HepG2 (cell line): Measurements from ENCODE around the gene PPCDC. TPM values are rescaled to one million over a fixed set of nuclear protein-coding genes. Genes with fewer than 3 reads are reported as not detected.

ENCODE experiments used
- ATF7 ChIP-seq, 2 experiments: fragments of 450-650 bp in 1 of 2; sonication (generic) in 1 of 2; formaldehyde crosslinking in 1 of 2; IDR thresholded peaks; 2 replicates each; pipeline versions ENCODE4 v1.4.0 to v1.6.1; 2016 to 2020; ENCODE audit warnings: antibody characterized with exemption in 1 of 2, mild to moderate bottlenecking in 1 of 2, missing genetic modification reagents in 1 of 2
- CAMTA2 ChIP-seq: sonication (generic); formaldehyde crosslinking; IDR thresholded peaks from 2 replicates; pipeline ENCODE4 v1.4.0; 2020; ENCODE audit warnings: mild to moderate bottlenecking, missing genetic modification reagents, borderline replicate concordance
- ELF3 ChIP-seq: IDR thresholded peaks from 2 replicates; pipeline ENCODE4 v1.6.1; 2016; ENCODE audit warnings: missing genetic modification reagents, missing compliant biosample characterization
- FOXC1 ChIP-seq: sonication (generic); formaldehyde crosslinking; IDR thresholded peaks from 2 replicates; pipeline ENCODE4 v1.8.0; 2022; ENCODE audit warnings: mild to moderate bottlenecking, missing genetic modification reagents, borderline replicate concordance
- HDAC2 ChIP-seq: sonication (generic); formaldehyde crosslinking; IDR thresholded peaks from 2 replicates; pipeline ENCODE4 v1.4.0; 2020; ENCODE audit warnings: missing genetic modification reagents
- ISX ChIP-seq: sonication (generic); formaldehyde crosslinking; conservative IDR thresholded peaks from 2 replicates; pipeline ENCODE4 v1.5.0; 2020; ENCODE audit warnings: missing genetic modification reagents
- JUND ChIP-seq: sonication (generic); formaldehyde crosslinking; IDR thresholded peaks from 2 replicates; pipeline ENCODE4 v1.8.0; 2022; ENCODE audit warnings: mild to moderate bottlenecking, missing genetic modification reagents
- RBM39 ChIP-seq: fragments of 200-400 bp; formaldehyde crosslinking; IDR thresholded peaks from one replicate; pipeline ENCODE4 v1.6.1; 2018; ENCODE audit warnings: antibody characterized with exemption, mild to moderate bottlenecking, low read depth, low read length; ENCODE audit not compliant: poor library complexity, severe bottlenecking
- SMAD3 ChIP-seq: sonication (generic); formaldehyde crosslinking; IDR thresholded peaks from 2 replicates; pipeline ENCODE4 v1.4.0; 2020; ENCODE audit warnings: missing genetic modification reagents
- SMARCE1 ChIP-seq: fragments of 450-650 bp; IDR thresholded peaks from 2 replicates; pipeline ENCODE4 v1.6.1; 2017; ENCODE audit warnings: borderline replicate concordance
- ZNF501 ChIP-seq: sonication (generic); formaldehyde crosslinking; IDR thresholded peaks from 2 replicates; pipeline ENCODE4 v1.5.1; 2020; ENCODE audit warnings: mild to moderate bottlenecking, moderate library complexity, missing genetic modification reagents
- polyA plus RNA-seq, 8 experiments: library from polyadenylated mRNA; depleted of rRNA in 3 of 8; stranded (reverse) in 7 of 8; unstranded in 1 of 8; fragments of >200 nt; fragmentation: Illumina TruSeq in 4 of 8; extraction: Trizol in 4 of 8; gene quantifications; 2 replicates each; pipeline versions ENCODE4 v1.2.1 to v1.2.3, GENCODE V29; 2011 to 2016; ENCODE audit warnings: low read depth in 4 of 8, missing spikeins in 1 of 8, mixed read lengths in 1 of 8; ENCODE audit not compliant: insufficient read depth in 1 of 8
- total RNA-seq, 5 experiments: library from RNA; depleted of rRNA; stranded (reverse); fragments of >200 nt; fragmentation: Illumina TruSeq; extraction: Trizol; gene quantifications; 2 replicates each; pipeline ENCODE4 v1.2.3, GENCODE V29; 2016; ENCODE audit warnings: low read depth in 1 of 5
- TF ChIP-seq, protein P1 (sequence below): sonication (generic); formaldehyde crosslinking; IDR thresholded peaks from 2 replicates; pipeline ENCODE4 v1.4.0; 2020; ENCODE audit warnings: missing genetic modification reagents; ENCODE audit errors: not compliant biosample characterization
- TF ChIP-seq, protein P2 (sequence below): IDR thresholded peaks from 2 replicates; pipeline ENCODE4 v1.6.1; 2016; ENCODE audit warnings: low read depth
- TF ChIP-seq, protein P3 (sequence below): IDR thresholded peaks from 2 replicates; pipeline ENCODE4 v1.6.1; 2016
- TF ChIP-seq, protein P4 (sequence below): sonication (generic); formaldehyde crosslinking; IDR thresholded peaks from 2 replicates; pipeline ENCODE4 v1.8.0; 2022; ENCODE audit warnings: missing genetic modification reagents, mild to moderate bottlenecking, moderate library complexity, borderline replicate concordance
- TF ChIP-seq, protein P5 (sequence below): sonication (generic); formaldehyde crosslinking; IDR thresholded peaks from 2 replicates; pipeline ENCODE4 v1.5.1; 2020; ENCODE audit warnings: mild to moderate bottlenecking, missing genetic modification reagents, moderate library complexity
- TF ChIP-seq, protein P6 (sequence below): sonication (generic); formaldehyde crosslinking; IDR thresholded peaks from 2 replicates; pipeline ENCODE4 v1.4.0; 2020; ENCODE audit warnings: missing genetic modification reagents
- TF ChIP-seq, protein P7 (sequence below): sonication (generic); formaldehyde crosslinking; IDR thresholded peaks from 2 replicates; pipeline ENCODE4 v1.4.0; 2020; ENCODE audit warnings: mild to moderate bottlenecking, missing genetic modification reagents

PPCDC gene
- total and polyA plus RNA-seq, 2 of the 13 experiments (the other 11 are each of a cell fraction or from before 2014, with no cell fraction given): 12.3 to 12.8 TPM

DNA sequence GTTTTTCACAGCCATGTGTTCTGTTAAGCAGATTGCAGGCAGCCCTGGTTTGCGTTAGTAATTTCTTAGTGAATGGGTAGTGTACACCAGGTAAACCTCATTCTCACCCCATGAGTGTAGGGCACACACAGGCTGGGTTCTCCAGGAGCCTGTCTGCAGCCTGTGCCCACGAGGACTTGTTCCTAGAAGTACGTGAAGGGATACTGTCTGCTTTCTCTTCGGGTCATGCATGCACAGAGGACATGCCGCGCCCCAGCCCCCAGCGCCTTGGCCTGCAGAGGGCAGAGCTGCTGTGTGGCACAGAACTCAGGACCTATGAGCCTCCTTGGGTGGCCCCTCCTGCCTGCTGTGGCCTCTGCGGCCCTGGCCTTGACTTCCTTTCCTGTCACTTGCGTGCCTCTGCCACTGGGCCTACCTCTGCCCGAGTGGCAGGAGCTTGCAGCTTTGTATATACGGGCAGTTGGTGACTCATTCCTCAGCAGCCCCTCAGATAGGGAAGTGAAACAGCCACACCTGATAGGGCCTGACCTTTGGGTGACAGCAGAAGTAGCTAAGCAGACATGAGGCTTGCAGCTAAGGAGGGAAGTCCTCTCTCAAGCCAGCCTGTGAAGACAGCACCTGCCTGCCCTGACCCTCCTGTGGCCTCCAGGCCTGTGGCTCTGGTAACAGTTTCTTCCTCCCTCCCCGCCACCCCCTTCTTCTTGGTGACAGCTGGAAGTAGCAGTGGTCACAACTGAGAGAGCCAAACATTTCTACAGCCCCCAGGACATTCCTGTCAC lies 19.5 kb downstream of the PPCDC start (continued):
- TF ChIP-seq ZNF501 (CRISPR knock-in tag): peak; percentile 63; the same call in 1 of the 2 replicates
- TF ChIP-seq, protein P1, sequence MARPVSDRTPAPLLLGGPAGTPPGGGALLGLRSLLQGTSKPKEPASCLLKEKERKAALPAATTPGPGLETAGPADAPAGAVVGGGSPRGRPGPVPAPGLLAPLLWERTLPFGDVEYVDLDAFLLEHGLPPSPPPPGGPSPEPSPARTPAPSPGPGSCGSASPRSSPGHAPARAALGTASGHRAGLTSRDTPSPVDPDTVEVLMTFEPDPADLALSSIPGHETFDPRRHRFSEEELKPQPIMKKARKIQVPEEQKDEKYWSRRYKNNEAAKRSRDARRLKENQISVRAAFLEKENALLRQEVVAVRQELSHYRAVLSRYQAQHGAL (CRISPR knock-in tag): no peak
- no peak for TF ChIP-seq ISX (CRISPR knock-in tag)
- TF ChIP-seq, protein P2, sequence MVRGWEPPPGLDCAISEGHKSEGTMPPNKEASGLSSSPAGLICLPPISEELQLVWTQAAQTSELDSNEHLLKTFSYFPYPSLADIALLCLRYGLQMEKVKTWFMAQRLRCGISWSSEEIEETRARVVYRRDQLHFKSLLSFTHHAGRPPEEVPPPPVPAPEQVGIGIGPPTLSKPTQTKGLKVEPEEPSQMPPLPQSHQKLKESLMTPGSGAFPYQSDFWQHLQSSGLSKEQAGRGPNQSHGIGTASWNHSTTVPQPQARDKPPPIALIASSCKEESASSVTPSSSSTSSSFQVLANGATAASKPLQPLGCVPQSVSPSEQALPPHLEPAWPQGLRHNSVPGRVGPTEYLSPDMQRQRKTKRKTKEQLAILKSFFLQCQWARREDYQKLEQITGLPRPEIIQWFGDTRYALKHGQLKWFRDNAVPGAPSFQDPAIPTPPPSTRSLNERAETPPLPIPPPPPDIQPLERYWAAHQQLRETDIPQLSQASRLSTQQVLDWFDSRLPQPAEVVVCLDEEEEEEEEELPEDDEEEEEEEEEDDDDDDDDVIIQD: peak; percentile 73; the same call in 1 of the 2 replicates
- TF ChIP-seq RBM39: peak; percentile 25
- no peak for TF ChIP-seq FOXC1
- TF ChIP-seq, protein P3, sequence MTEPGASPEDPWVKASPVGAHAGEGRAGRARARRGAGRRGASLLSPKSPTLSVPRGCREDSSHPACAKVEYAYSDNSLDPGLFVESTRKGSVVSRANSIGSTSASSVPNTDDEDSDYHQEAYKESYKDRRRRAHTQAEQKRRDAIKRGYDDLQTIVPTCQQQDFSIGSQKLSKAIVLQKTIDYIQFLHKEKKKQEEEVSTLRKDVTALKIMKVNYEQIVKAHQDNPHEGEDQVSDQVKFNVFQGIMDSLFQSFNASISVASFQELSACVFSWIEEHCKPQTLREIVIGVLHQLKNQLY (CRISPR knock-in tag): peak; percentile 80
- peak; percentile 96 for TF ChIP-seq JUND (CRISPR knock-in tag)
- TF ChIP-seq ELF3: peak; percentile 92
- no peak for TF ChIP-seq SMARCE1
- peak; percentile 92 for TF ChIP-seq HDAC2 (CRISPR knock-in tag)
- TF ChIP-seq ATF7 (IDR thresholded peaks at IDR 0.05): no peak
- no peak for TF ChIP-seq ATF7 (CRISPR knock-in tag; IDR thresholded peaks at IDR 0.05)
- no peak for TF ChIP-seq CAMTA2 (CRISPR knock-in tag)
- TF ChIP-seq, protein P4, sequence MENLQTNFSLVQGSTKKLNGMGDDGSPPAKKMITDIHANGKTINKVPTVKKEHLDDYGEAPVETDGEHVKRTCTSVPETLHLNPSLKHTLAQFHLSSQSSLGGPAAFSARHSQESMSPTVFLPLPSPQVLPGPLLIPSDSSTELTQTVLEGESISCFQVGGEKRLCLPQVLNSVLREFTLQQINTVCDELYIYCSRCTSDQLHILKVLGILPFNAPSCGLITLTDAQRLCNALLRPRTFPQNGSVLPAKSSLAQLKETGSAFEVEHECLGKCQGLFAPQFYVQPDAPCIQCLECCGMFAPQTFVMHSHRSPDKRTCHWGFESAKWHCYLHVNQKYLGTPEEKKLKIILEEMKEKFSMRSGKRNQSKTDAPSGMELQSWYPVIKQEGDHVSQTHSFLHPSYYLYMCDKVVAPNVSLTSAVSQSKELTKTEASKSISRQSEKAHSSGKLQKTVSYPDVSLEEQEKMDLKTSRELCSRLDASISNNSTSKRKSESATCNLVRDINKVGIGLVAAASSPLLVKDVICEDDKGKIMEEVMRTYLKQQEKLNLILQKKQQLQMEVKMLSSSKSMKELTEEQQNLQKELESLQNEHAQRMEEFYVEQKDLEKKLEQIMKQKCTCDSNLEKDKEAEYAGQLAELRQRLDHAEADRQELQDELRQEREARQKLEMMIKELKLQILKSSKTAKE (CRISPR knock-in tag): peak; percentile 84
- TF ChIP-seq, protein P5, sequence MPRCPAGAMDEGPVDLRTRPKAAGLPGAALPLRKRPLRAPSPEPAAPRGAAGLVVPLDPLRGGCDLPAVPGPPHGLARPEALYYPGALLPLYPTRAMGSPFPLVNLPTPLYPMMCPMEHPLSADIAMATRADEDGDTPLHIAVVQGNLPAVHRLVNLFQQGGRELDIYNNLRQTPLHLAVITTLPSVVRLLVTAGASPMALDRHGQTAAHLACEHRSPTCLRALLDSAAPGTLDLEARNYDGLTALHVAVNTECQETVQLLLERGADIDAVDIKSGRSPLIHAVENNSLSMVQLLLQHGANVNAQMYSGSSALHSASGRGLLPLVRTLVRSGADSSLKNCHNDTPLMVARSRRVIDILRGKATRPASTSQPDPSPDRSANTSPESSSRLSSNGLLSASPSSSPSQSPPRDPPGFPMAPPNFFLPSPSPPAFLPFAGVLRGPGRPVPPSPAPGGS (CRISPR knock-in tag): 0 out of 2 replicates have a peak, but pooled peaks have one; percentile 1
- TF ChIP-seq SMAD3: no peak; the same call in 1 of the 2 replicates
- TF ChIP-seq, protein P6, sequence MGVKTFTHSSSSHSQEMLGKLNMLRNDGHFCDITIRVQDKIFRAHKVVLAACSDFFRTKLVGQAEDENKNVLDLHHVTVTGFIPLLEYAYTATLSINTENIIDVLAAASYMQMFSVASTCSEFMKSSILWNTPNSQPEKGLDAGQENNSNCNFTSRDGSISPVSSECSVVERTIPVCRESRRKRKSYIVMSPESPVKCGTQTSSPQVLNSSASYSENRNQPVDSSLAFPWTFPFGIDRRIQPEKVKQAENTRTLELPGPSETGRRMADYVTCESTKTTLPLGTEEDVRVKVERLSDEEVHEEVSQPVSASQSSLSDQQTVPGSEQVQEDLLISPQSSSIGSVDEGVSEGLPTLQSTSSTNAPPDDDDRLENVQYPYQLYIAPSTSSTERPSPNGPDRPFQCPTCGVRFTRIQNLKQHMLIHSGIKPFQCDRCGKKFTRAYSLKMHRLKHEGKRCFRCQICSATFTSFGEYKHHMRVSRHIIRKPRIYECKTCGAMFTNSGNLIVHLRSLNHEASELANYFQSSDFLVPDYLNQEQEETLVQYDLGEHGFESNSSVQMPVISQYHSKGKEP (CRISPR knock-in tag): no peak
- TF ChIP-seq, protein P7, sequence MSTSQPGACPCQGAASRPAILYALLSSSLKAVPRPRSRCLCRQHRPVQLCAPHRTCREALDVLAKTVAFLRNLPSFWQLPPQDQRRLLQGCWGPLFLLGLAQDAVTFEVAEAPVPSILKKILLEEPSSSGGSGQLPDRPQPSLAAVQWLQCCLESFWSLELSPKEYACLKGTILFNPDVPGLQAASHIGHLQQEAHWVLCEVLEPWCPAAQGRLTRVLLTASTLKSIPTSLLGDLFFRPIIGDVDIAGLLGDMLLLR: no peak
